Pancreas (tissue), 10 donors: ENCODE measurements around the gene PCP2. TPM values are rescaled to one million over a fixed set of nuclear protein-coding genes. Genes with fewer than 3 reads are reported as not detected.

Source experiments
- ATAC-seq, 4 donors: fragments of 200-7000 bp; cut with Tn5 transposase; one replicate each; pipeline versions ENCODE4 v1.8.0 to v1.9.1; 2020; ENCODE audit warnings: mild to moderate bottlenecking in 4 of 4, moderate library complexity in 4 of 4
- DNase-seq, 6 donors: peaks; one replicate each; pipeline ENCODE4 v3.0.0-alpha.2; 2020
- FAIRE-seq: peaks from 2 replicates; lab custom pipeline; 2012; peaks lifted over from hg19 to GRCh38; lab: Jason Lieb, UNC
- H3K27ac ChIP-seq, 4 donors: fragments of 200-600 bp; sonication (generic); 1 replicate in 3 of 4; 2 replicates in 1 of 4; pipeline versions ENCODE4 v1.5.0 to v1.8.0; 2020
- H3K27me3 ChIP-seq, 4 donors: fragments of 200-600 bp; one replicate each; pipeline ENCODE4 v1.8.0; 2021
- H3K36me3 ChIP-seq, 3 donors: fragments of 200-600 bp; sonication (generic) in 1 of 3; one replicate each; pipeline versions ENCODE4 v1.5.0 to v1.8.0; 2020 to 2021
- H3K4me1 ChIP-seq, 3 donors: fragments of 200-600 bp; one replicate each; pipeline ENCODE4 v1.8.0; 2021
- H3K4me3 ChIP-seq, 4 donors: fragments of 200-600 bp; sonication (generic) in 2 of 4; one replicate each; pipeline versions ENCODE4 v1.5.0 to v1.8.0; 2020 to 2021
- H3K9me3 ChIP-seq, 4 donors: fragments of 200-600 bp; one replicate each; pipeline ENCODE4 v1.8.0; 2021
- CTCF ChIP-seq, 4 donors: fragments of 200-600 bp; sonication (generic) in 3 of 4; IDR thresholded peaks; one replicate each; pipeline versions ENCODE4 v1.5.0 to v1.8.0; 2021; ENCODE audit warnings: antibody characterized with exemption in 4 of 4
- WGBS, 2 donors: extraction: QIAGEN DNeasy Blood & Tissue Kit; methylation state at CpG; one replicate each; pipeline ENCODE4 v1.1.7; 2013; 5-methylcytosine and 5-hydroxymethylcytosine counted together
- intact Hi-C, 3 donors: fragments of 100-400 bp; cut with DNase I; formaldehyde crosslinking; loops; one replicate each; pipeline versions ENCODE4 v1.11.1 to v1.14.2; 2022
- polyA plus RNA-seq, 2 donors: library from polyadenylated mRNA; stranded (reverse); fragments of 200-250 nt; gene quantifications; one replicate each; pipeline ENCODE4 v1.2.3, GENCODE V29; 2013
- total RNA-seq, 6 donors: library from RNA; stranded (reverse); fragmentation: NEBNext Ultra II Directional in 4 of 6; extraction: Animal tissue kit (Norgen Biotek cat#: 25700) in 4 of 6; gene quantifications; one replicate each; pipeline versions ENCODE4 v1.2.1 to v1.2.4, GENCODE V29; 2021 to 2023
- donor health status: healthy with polysubstance abuse.
- donor health status: DM: no; HTN: no; CAD: no; lungs with moderate emphysema.
- donor health status: DM: no; HTN: no; CAD: no.
- donor health status: control.
- donor health status: control.
- donor health status: Bipolar disorder and iron deficiency.
- donor health status: DM: yes; HTN: yes; CAD: no.
- donor health status: DM: no; HTN: no; CAD: no.
- donor health status: DM: no; HTN: no; CAD: no.
- donor health status: DM: yes; HTN: yes; CAD: no.

The PCP2 gene
- total and polyA plus RNA-seq, 8 donors, result 1.1 to 35.6 (median 2.2) TPM

DNA sequence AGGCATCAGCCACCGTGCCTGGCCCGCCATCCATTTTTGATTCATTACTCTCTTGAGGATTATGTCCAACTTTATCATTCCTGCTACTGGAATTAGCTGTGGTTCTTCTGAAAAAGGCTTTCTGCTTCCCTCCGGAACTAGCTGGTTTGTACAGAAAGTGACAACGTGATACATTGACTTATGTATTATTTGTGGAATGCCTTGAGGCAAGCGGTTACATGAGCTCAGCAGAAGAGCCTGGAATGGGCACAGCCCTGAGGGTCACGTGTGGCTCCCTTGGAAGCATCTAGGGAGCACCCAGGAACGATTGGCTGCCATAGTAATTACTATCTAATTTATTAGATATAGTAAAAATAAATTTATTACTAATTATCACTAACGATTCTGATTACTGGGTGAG is 20.9 kb upstream of the PCP2 start:
- FAIRE-seq, result no peak
- peaks cover 0 to 3% (median 0%) of the 10 kb centered on the region in 3 donors for H3K4me1 ChIP-seq

DNA sequence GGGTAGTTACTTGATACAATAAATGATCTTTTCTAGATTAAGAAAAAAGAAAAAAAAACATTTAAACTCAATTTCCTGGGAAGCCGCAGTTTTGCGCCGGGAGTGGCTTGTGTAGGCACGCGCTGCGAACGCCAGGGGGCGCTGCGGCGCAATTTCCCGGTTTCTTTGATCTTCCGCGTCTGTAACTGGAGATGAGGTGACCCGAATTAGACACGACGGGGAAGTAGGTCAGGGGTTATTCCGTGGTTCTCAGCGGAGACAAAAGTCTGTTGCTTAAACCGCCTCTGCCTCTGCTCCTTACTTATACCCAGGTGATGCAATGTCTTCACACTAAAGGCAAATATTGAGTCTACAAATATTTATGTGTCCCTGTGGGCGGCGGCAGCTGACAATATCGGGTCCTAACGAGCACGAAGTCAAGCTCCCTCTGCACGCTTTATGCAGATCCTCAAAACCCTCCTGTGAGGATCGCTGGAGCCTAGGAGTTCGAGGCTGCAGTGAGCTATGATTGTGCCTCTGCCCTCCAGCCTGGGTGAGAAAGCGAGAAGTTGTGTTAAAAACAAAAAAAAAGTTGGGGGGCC is 18.6 kb upstream of the PCP2 start:
- H3K27me3 ChIP-seq, result no peaks in the 10 kb centered on the region
- peak; percentile 87 to 93 (median 90) for ATAC-seq
- TF ChIP-seq CTCF (IDR thresholded peaks at IDR 0.05), result peak; percentile 99
- peak overlapping the region in 1 of 4 donors; percentile 8 for H3K4me3 ChIP-seq
- no peaks in the 10 kb centered on the region for H3K36me3 ChIP-seq
- peak; percentile 53 for FAIRE-seq
- 4 to 5% methylated on average over 28 of the region's 28 CpGs for WGBS, 2 donors
- no peaks in the 10 kb centered on the region for H3K9me3 ChIP-seq
- H3K4me1 ChIP-seq, result peaks cover 0 to 3% (median 0%) of the 10 kb centered on the region in 3 donors
- peak overlapping the region; percentile 39 to 78 (median 64) for H3K27ac ChIP-seq
- peak; percentile 82 to 95 (median 88) for DNase-seq
- intact Hi-C loops, result no loop called here

More for the DNA sequence above, 20.9 kb upstream of the PCP2 start:
- no peak for TF ChIP-seq CTCF (IDR thresholded peaks at IDR 0.05)
- no peaks in the 10 kb centered on the region for H3K27me3 ChIP-seq
- DNase-seq (no peak), ATAC-seq (no peak)
- WGBS, 2 donors, result 48% methylated on average over 8 of the region's 8 CpGs
- H3K9me3 ChIP-seq, result no peaks in the 10 kb centered on the region
- H3K36me3 ChIP-seq, result no peaks in the 10 kb centered on the region
- no peak overlapping the region for H3K27ac ChIP-seq
- no peak overlapping the region for H3K4me3 ChIP-seq
- intact Hi-C loops, result no loop called here

DNA sequence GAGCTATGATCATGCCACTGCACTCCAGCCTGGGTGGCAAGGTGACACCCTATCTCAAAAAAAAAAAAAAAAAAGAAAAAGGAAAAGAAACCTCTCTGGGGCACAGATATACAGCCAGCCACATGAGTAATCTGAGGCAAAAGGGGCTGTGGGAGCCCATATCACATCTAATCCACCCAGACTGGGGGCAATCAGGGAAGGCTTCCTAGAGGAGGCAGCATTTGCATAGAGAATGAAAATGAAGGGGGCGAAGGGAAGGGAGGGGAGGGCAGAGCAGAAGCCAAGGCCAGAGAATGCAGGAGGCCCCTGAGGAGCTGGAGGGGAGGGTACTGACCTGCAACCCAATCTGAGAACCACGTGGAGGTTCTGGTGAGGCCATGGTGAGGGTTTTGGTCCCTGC is 16.6 kb upstream of the PCP2 start:
- DNase-seq (no peak), ATAC-seq (no peak), FAIRE-seq (no peak)
- intact Hi-C loops, result no loop called here
- no peaks in the 10 kb centered on the region for H3K9me3 ChIP-seq
- no peak for TF ChIP-seq CTCF (IDR thresholded peaks at IDR 0.05)
- H3K27ac ChIP-seq, result no peak overlapping the region
- peaks cover 0 to 3% (median 0%) of the 10 kb centered on the region in 3 donors for H3K4me1 ChIP-seq
- no peaks in the 10 kb centered on the region for H3K27me3 ChIP-seq
- no peaks in the 10 kb centered on the region for H3K36me3 ChIP-seq
- H3K4me3 ChIP-seq, result no peak overlapping the region
- WGBS, 2 donors, result 56 to 57% methylated on average over 2 of the region's 2 CpGs

DNA sequence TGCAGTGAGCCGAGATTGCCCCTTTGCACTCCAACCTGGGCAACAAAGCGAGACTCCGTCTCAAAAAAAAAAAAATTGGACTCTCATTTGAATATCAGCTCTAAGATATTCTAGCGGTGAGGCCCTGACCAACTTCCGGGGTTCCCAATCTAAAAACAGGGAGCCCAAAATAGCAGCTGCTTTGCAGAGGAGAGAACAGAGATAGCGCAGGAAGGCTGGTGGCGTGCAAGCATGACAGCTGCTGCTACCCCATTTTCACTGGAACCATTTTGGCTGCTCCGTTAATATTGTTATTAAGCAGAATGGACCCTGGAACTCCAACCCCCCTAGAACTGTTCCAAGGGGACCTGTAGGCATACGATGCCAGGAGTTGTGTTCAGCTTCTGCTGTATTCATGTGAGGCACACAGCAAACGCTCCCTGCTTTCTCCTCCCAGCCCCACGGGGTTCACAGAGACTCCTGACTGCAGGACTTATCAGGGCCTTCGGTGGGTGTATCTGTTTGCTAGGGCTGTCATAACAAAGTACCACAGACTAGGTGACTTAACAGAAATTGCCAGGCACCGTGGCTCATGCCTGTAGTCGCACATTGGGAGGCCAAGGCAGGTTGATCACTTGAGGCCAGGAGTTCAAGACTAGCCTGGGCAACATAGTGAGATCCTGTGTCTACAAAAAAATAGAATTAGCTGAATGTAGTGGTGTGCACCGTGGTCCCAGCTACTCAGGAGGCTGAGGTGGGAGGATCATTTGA is 14.9 kb upstream of the PCP2 start:
- FAIRE-seq, result no peak
- WGBS, 2 donors, result 77 to 80% methylated on average over 15 of the region's 15 CpGs
- intact Hi-C loops, result no loop called here

More for the DNA sequence above, 14.9 kb upstream of the PCP2 start:
- Histone ChIP-seq H3K4me3 (no peak overlapping the region), H3K36me3 (no peaks in the 10 kb centered on the region), H3K27ac (no peak overlapping the region), H3K9me3 (no peaks in the 10 kb centered on the region), H3K4me1 (peaks cover 0 to 3% (median 0%) of the 10 kb centered on the region in 3 donors), H3K27me3 (no peaks in the 10 kb centered on the region)
- no peak for DNase-seq
- no peak for TF ChIP-seq CTCF (IDR thresholded peaks at IDR 0.05)
- ATAC-seq, result no peak
